ENCODE data around the gene BABAM1.

BABAM1 gene

DNA sequence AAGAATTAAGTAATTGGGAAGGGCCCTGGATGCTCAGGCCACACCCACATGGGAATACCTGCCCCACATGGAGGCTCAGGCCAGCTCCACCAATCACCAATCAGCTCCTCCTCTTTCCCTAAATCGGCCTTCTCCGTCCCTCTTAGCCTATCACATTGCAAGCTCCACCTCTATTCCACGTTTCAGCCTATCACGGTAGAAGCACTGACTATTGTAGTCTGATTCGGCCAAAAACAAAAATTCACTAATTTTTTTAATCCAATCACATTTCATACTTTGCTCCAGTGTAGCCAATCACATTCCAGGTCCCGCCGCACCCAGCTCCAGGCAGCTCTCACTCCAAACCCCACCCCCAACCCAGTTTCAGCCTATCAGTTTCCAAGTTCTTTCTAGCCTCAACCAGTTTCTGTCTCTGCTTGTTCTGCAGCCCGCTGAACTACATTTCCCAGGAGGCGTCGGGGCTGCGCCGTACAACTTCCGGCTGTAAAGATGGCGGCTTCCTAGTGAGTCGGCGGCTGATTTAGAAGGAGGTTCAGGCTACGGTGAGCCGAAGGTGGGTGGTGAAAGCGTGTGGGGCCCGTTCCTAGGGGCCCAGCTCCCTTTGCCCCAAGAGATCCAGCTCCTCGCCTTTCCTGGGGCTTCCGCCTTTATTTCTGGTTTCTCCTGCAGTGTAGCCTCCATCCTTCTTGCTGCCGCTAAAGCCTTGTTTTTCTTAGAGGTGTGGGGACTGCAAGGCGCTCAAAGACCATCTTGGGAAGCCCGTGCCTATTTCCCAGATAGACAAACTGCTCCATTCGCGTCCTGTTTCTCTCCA lies at the start of gene BABAM1:
BABAM1 (plus strand) TSS at position 469 of the 814 bp plus-strand sequence. CDS start 1,364 bp downstream, outside the sequence.
- DNase-seq = peak; percentile 99

DNA sequence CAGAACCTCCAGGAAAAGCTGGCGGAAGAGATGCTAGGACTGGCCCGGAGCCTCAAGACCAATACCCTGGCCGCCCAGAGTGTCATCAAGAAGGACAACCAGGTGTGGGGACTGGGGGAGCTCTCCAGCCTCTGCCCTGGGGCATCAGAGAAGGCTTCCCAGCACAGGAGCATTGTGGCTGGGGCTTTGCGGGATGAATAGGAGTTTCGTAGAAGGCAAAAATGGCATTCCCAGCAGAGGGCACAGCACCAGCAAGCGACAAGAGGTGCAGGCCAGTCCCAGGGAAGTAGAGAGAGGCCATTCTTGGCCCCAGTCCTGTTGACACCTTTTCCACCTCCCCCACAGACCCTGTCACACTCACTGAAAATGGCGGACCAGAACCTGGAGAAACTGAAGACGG lies 48.0 kb upstream of the BABAM1 start:
- no peak for DNase-seq

DNA sequence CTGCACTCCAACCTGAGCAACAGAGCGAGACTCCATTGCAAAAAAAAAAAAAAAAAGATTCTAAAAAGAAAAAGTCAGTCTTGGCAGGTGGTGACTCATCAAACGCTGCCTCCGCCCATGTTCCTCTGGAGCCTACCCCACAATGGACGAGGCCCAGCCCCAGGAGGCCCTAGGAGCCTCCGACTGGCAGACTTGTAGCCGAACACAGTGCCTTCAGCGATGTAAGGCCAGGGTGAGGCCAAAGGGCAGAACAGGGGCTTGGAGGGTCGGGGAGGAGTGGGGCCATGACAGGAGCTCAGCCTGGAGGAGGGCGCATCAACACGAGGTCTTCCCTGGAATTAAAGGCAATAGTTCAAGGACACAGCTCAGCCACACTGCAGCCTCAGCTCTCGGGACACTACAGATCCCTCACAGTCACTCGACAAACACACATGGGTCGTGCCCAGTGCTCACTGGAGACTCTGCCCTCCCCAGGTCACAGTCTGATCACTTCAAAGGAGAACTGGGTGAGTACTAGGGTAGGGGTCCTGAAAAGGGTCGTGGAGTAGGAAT lies 47.0 kb upstream of the BABAM1 start:
- no peak for DNase-seq

DNA sequence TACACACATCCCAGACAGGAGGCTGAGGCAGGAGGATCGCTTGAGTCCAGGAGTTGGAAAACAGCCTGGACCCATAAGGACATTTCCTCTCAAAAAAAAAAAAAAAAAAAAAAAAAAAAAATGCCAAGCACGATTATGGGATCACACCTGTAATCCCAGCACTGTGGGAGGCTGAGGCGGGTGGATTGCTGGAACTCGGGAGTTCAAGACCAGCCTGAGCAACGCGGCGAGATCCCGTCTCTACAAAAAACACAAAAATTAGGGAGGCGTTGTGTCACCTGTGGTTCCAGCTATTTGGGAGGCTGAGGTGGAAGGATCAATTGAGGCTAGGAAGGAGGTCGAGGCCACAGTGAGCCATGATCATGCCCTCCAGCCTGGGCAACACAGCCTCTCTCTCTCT lies 42.2 kb upstream of the BABAM1 start:
- no peak for DNase-seq

DNA sequence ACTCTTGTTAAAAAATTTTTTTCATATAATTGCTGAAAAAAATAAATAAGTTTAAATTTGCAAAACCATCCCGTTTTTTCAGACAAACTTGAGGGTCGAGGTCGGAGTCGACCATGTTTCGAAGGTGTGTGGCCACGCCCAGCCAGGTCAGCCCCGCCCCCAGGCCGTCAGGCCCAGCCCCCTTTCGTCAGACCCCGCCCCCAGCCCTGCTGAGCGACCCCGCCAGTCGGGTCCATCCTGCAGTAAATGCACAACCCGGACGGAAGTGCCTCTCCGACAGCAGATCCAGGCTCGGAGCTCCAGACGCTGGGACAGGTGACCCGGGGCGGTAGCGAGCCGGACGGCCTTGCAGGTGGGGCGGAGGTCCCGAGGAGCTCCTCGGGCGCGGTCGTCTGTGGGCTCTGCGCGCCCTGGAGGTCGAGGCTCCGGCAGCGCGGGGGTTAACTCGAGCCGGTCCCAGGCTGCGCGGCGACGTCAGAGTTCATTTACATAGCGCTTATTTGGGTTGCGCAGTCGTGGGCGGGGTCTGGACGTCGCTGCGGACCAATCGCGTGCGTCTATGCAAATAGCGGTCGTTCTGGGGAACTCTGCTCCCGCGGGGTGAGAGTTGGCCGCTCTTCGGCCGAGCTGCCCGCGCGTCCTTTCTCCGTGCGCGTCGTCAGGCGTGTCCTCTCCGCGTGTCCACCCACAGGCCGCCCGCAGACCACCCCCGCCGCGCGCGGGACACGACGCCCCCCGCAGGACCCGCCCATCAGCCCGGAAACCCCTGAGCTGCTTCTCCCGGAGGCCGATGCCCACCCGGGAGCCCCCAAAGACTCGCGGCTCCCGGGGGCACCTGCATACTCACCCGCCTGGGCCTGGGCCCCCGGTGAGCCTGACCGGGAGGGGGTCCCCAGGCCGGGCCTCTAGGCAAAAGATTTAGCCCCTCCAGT lies 41.0 kb upstream of the BABAM1 start, which contains the start of gene OCEL1:
OCEL1 (plus strand) TSS at position 225 of the 932 bp plus-strand sequence; CDS start at position 247, 22 bp downstream.
- DNase-seq = peak; percentile 99

DNA sequence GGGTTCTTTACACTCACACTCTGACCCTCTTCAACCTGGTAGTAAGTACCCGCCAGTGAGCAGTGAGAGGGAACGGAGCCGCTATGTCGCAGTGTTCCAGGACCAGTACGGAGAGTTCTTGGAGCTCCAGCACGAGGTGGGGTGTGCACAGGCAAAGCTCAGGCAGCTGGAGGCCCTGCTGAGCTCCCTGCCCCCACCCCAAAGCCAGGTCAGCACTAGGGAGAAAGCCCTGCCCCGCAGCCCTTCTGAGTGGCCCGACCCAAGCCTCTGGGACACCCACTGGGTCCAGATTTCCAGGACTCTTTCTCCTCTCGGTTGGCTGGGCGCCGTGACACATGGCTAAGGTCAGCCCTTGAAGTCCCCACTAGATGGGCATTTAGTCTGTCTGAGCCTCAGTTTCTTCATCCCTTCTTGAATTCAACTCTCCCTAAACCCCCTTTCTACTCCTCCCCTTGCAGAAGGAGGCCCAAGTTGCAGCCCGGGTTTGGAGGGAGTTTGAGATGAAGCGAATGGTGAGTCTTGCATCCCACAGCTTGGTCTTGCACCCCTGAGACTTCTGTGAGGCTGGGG lies 39.4 kb upstream of the BABAM1 start:
- DNase-seq = no peak

DNA sequence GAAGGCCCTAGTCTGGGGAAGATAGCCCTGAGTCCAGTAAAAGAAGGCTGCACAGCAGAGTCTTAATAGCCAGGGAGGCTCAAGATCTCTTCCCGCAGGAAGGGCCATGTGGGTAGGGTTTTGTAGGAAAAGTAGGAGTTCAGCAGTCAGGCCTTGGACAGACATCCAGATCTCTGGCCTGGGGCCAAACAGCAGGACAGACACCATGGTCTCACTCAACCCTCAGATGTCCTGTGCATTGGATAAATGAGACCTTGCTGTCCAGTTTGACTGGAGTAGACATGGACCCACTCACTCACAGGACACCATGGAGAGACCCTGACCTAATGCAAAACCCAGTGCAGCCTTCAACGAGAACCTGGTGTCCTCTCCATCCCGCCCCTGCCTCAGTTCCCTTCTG lies 37.4 kb upstream of the BABAM1 start:
- no peak for DNase-seq

DNA sequence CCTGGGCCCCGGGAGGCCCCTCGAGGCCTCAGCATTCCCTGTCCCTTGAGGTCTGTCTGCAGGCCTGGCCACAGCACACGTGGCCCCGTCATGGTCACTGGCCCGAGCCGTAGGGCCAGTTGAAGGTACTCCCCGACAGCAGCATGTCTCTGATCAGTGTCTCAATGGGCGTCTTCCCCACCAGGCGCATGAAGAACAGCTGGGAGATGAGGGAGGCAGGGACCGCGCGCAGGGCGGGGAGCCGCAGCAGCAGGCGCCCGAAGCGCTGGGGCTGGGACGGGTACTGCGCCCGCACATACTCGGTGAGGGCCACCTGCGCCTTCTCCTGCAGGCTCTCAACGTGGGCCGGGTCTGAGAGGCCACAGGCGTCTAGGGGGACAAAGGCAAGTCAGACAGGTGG lies 35.0 kb upstream of the BABAM1 start:
- DNase-seq = no peak

DNA sequence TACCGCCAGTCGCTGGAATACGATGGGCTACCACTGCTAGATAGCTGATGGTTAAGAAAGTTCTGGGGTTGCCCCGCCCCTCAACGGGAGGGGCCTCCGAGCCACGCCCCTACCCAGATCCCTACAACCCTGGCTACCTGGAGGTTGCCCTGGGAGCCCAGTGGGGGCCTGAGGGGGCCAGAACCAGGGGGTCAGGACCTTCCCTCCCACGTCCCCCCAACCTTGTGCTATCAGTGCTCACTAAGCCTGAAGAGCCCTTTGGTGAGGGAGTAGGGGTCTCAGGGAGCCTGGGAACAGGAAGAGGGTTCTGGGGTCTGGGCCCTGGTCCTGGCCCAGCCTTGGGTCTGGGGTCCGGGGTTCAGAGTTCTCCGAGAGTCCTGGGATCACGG lies 32.3 kb upstream of the BABAM1 start:
- DNase-seq = no peak

DNA sequence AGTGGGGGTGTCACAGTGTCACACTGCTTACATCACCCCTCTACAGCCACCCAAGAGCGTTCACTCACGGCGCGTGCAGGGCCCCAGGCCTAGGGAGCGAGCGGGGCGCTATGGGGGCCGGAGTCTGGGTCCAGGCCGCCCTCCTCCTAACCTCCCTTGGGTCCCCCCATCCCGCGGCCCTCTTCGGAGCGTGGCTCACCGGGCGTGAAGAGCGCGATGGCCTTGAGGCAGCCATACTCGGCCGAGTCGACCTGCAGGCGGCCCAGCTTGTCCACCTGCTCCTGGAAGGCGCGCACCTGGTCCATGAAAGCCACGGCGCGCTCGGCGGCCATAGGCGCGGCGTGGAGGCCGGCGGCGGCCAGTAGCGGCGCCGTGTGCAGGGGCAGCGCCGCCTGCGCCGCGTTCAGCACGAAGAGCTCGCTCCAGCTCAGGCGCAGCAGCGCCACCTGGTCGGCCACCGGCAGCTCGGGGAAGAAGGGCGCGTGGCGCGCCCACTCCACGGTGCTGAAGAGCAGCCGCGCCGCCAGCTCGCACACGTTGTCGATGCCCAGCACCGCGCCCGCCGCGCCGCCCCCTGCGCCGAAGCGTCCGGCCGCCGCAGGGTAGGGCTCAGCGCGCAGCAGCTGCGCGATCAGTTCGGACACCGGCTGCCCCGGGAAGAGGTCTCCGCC lies 31.8 kb upstream of the BABAM1 start:
- peak; percentile 70 for DNase-seq

DNA sequence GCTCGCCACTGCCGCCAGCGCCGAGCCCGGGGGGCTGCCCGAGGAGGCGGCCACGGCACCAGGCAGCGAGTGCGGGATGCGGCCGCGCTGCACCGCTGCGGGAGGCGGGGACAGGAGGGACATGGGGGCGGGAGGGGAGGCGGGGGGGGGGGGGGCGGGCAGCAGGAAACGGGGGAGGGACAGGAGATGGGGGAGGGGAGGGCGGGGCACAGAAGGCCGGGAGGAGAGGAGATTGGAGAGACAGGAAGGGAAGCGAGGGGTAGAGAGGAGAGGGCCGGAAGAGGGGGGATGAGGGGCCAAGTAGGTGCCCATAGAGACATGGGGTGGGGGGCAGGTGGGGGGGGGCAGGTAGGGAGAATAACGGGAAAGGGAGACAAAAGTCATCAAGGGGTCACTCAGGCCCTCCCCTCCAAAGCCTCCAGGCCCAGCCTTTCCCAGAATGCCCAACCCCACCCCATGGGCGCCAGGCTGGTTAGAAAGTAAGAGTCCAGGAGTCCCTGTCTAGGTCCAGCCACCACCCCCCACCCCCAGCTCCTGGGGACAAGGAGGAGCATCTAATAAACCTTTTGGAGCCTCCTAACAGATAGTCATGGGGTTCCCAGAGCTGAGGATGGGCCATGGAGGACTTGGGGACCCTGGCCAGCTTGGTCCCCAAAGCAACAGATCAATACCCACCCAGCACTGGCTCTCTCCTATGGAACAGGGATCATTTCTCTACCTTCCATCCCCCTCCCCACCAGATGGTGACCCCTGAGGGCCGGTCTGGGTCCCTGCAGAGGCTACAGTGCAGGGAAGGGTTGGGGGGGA lies 31.1 kb upstream of the BABAM1 start:
- DNase-seq = no peak

DNA sequence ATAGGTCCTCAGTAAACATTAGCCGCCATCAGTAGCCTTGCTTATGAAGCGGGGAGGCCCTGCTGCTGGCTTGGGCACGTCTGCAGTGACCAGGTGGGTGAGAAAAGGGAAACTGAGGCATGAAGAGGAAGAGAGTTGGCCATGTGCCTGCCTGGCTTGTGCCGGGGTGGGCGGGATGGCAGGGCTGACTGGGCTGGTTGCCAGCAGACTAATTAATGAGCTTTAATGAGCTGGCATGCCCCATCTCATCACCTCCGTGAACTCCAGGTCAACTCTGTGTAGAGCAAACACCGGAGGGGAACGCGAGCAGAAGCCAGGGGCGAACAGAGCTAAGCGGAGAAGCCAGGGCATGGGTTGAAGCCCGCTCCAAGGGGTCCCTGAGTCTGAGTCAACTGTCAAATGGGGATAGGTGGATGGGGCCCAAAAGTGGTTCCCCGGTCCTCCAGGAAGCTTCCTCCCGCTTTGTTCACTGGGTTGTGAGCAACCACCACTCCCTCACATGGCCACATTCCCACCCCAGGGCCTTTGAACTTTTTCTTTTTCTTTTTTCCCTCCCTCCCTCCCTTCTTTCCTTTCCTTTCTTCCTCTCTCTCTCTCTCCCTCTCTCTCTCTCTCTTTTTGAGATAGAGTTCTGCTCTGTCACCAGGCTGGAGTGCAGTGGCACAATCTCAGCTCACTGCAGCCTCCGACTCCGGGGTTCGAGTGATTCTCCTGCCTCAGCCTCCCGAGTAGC lies 30.3 kb upstream of the BABAM1 start:
- DNase-seq = no peak

DNA sequence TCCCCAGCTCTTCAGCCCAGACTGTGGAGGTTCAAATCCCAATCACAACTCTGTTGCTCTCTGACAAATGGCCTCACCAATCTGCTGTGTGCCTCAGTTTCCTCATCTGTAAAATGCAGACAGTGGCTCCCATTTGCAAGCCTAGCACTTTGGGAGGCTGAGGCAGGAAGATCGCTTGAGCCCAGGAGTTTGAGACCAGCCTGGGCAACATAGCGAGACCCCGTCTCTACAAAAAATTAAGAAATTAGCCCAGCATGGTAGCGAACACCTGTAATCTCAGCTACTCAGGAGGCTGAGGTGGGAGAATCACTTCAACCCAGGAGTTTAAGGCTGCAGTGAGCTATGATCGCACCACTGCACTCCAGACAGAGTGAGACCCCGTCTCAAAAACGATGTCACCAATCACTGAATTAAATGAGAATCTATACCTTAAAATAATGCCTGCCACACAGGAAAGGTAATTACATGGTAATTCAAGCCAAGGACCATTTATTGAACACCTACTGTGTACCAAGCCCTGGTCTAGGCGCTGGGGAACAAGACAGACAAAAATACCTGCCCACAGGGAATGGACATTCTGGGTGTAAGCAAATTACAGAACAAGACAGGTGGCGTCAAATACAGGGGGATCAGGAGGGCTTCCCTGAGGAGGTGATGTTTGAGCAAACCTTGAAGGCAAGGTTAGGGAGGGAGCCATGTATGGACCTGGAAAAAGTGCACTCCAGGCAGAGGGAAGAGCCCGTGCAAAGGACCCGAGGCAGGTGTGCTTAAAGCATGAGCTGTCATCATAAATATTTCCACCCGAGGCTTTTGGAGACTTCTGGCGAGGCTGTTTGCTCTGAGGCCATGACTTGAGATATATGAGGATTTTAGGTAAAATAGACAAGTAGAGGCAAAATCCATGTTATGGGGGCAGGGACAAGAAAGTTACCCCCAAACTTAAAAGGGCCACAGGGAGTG lies 29.2 kb upstream of the BABAM1 start:
- no peak for DNase-seq

DNA sequence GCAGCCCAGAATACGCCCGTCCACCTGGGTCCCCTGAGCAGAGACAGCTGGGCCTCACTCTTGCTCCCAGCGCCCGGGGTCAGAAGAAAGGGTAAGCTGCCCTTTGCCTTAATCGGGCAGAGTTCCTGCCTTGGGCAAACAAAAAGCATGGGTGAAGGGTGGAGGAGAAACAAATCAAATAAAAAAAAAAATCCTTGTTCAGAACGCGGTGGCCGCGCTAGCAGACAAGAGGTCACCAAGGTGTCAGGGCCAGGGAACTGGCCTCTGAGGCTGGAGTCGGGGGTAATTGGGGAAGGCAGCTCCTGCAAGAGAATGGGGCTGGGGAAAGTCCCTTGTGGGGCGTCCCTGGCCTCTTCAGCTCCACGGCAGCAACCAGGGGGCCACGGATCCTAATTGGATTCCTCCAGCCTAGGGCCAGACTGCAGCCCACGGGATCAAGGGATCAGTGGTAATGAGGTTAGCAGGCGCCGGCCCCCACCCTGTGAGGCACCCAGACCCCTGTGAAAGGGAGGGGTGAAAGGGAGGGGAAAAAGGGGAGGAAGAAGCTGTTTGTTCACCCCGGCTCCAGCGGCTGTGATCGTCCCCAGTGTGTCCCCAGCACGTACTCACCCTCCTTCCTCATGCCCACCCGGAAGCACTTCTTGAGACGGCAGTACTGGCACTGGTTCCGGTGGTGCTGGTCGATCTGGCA lies 27.0 kb upstream of the BABAM1 start:
- DNase-seq = no peak

DNA sequence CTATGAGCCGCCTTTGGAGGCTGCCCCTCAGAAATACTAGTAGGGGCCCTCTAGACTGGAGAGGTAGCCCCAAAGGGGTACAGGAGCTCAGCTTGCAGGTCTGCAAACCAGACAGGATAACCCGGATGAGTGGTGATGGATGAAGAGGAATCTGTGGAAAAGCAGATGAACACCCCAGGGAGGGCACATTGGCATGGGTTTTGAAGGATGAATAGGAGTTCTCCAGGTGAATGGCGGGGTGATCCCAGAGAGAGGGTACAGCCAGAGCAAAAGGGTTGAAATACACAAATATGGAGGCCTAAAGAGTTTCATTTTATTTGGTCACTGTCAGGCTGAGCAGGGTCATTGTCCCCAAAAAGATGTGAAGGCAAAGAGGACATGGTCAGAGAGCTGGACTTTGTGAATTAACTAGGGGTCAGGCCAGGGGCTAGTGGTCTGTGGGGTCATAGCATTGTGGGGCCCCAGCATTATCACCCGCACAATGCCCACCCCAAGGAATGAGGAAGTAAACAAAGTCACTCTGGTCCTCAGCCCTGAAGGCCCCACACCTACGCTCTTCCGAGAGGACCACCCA lies 26.3 kb upstream of the BABAM1 start:
- no peak for DNase-seq

DNA sequence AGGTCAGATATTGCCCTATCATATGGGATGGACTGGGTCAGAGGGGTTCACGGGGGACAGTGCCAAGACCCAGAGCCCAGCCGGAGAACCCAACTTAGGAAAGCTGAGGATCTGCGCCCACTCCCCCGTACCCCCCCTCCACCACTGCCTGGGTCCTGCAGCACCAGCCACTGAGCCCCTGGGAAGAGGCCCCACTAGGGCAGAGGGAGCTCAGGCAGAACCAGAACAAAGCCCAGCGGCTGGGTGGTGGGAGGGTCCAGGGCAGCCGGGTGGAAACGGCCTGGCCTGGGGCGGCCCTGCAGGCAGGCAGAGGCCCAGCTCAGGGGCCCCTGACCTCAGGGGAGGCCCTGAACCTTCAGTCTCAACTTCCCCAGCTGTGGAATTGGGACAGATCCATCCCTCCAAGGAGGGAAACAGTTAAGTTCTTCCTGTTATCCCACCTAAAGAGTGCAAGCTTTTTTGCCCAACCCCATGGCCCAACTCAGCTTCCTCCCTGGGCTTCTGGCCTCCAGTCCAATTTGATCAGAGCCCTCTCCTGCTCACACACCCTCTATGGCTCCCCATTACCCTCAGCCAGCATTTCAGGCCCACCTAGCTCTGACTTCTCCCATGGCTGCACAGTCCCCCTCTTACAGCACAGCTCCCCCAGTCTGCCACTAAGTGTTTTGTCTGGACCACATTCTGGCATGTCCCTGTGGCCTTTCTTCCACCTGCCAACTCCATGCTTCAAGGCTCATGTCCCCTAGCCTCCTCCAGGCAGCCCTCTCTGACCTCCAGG lies 24.6 kb upstream of the BABAM1 start:
- no peak for DNase-seq

DNA sequence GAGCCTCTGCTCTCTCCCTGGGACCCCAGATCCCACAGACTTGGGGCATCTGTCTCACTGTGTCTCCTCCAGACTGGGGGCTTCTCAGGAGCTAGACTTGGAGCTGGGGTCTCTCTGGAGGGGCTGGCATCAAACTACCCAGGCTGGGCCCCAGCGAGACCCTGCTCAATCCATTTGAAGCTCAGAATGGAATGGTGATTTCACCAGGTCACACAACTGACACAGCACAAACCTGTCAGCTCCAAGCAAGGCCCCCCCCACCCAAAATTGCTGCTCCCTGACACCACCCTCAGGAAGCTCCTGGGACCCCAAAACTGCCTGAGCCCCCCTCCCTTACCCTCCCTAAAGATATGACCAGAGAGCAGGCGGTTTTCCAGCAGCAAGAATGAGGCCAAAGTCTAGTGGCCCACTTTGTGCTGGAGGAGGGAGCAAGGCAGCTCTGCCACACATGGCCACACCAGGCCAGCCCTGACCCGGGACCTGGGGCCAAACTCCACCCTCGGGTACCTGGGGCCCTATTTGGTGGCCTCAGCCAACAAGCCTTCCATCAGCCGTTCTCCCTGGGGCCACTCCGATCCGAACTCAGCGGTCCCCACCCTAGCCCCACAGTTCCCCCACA lies 23.9 kb upstream of the BABAM1 start:
- no peak for DNase-seq

Measured in left hindlimb (tissue), 1 donor.